Body of pancreas (tissue), 4 donors: Measurements from ENCODE around the gene SLC24A3.

Experiments used
- POLR2A ChIP-seq, 3 donors: fragments of 450-650 bp; IDR thresholded peaks; one replicate each; pipeline ENCODE4 v1.6.1; 2016; ENCODE audit warnings: antibody characterized with exemption in 3 of 3, mild to moderate bottlenecking in 2 of 3
- TF ChIP-seq, protein P1 (sequence below), 7 experiments: fragments of 450-650 bp in 4 of 7; fragments of 200-600 bp in 3 of 7; sonication (generic) in 3 of 7; IDR thresholded peaks; one replicate each; pipeline ENCODE4 v1.5.1; 2016 to 2019; ENCODE audit warnings: antibody characterized with exemption in 7 of 7

DNA sequence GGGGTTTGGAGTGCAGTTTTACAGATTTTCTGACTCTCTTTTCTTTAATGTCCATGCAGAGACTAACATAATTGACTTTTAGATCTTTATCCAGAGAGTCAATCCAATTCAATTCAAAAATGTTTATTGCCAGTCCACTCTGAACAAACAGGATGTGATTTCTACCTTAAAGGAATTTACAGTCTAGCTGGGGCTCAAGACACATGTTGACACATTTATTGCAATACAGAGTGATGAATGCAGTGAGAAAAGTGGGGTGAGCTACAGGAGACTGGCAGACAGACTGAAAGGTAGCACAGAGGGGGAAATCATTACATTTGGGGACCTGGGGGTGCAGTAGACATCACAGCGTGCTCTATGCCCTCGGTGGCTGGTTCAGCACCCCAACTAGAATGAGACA lies 193.9 kb downstream of the SLC24A3 start:
- TF ChIP-seq POLR2A (IDR thresholded peaks at IDR 0.05), result no peak
- TF ChIP-seq, protein P1, sequence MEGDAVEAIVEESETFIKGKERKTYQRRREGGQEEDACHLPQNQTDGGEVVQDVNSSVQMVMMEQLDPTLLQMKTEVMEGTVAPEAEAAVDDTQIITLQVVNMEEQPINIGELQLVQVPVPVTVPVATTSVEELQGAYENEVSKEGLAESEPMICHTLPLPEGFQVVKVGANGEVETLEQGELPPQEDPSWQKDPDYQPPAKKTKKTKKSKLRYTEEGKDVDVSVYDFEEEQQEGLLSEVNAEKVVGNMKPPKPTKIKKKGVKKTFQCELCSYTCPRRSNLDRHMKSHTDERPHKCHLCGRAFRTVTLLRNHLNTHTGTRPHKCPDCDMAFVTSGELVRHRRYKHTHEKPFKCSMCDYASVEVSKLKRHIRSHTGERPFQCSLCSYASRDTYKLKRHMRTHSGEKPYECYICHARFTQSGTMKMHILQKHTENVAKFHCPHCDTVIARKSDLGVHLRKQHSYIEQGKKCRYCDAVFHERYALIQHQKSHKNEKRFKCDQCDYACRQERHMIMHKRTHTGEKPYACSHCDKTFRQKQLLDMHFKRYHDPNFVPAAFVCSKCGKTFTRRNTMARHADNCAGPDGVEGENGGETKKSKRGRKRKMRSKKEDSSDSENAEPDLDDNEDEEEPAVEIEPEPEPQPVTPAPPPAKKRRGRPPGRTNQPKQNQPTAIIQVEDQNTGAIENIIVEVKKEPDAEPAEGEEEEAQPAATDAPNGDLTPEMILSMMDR (IDR thresholded peaks at IDR 0.05), result no peak
